ENCODE results near the gene BMP7. TPM values are rescaled to one million over a fixed set of nuclear protein-coding genes. Genes with fewer than 3 reads are reported as not detected.

The BMP7 gene
- total and polyA plus RNA-seq, 2 of the 8 experiments (the other 6 are each of a cell fraction or from before 2014, with no cell fraction given) = 9.2 to 14.7 TPM

- Histone ChIP-seq H4K8ac (ENCODE audit: extremely low read depth, insufficient read depth, low read length) (no peak overlapping the region), H2BK20ac (ENCODE audit: low read length) (no peak overlapping the region), H3K4me2 (ENCODE audit: insufficient read depth in 1 of 2, low read depth in 2 of 2, low read length in 2 of 2) (no peak overlapping the region), H3K4me3 (ENCODE audit: extremely low read depth in 1 of 4, insufficient read depth in 2 of 4, low read depth in 3 of 4, low read length in 4 of 4) (no peak overlapping the region), H2BK12ac (ENCODE audit: low read depth, low read length) (0 out of 2 replicates have a peak overlapping the region, but pooled peaks have one; percentile 60), H3K79me1 (ENCODE audit: low read depth, low read length) (no peaks in the 10 kb centered on the region), H2BK5ac (ENCODE audit: low read depth, low read length) (no peak overlapping the region), H3K14ac (ENCODE audit: insufficient read length) (no peak overlapping the region), H3K4ac (replicated peaks; ENCODE audit: insufficient read length, low read depth, low read length) (no peak overlapping the region), H2BK120ac (replicated peaks; ENCODE audit: low read depth, low read length) (no peak overlapping the region), H2BK15ac (ENCODE audit: low read length) (no peak overlapping the region), H2AK5ac (ENCODE audit: low read depth, low read length) (no peak overlapping the region), H4K20me1 (replicated peaks in 1 of 2; ENCODE audit: control insufficient read depth in 1 of 2, insufficient read depth in 2 of 2, low read length in 2 of 2) (no peaks in the 10 kb centered on the region), H4K5ac (ENCODE audit: insufficient read length, low read depth, low read length) (no peak overlapping the region), H3K56ac (replicated peaks; ENCODE audit: insufficient read length, low read depth, low read length) (no peak overlapping the region), H3K9ac (replicated peaks in 1 of 4; ENCODE audit: extremely low read depth in 1 of 4, low read depth in 3 of 4, low read length in 3 of 4) (no peak overlapping the region), H3K4me1 (replicated peaks in 1 of 4; ENCODE audit: control insufficient read depth in 3 of 4, insufficient read depth in 4 of 4, low read length in 3 of 4) (peaks cover 0 to 3% (median 1%) of the 10 kb centered on the region in 4 experiments; a peak in 1 of 7 replicates), H3K23ac (ENCODE audit: insufficient read length) (no peak overlapping the region), H3K79me2 (ENCODE audit: control insufficient read depth in 1 of 2, insufficient read depth in 2 of 2, low read length in 2 of 2) (no peaks in the 10 kb centered on the region), H3K18ac (ENCODE audit: extremely low read depth, low read length) (no peak overlapping the region; the same call in 1 of the 2 replicates), H3K27ac (ENCODE audit: low read depth, low read length) (no peak overlapping the region), H3K23me2 (ENCODE audit: low read depth, low read length) (no peaks in the 10 kb centered on the region), H3K36me3 (ENCODE audit: control insufficient read depth in 2 of 4, insufficient read depth in 4 of 4, low read length in 3 of 4) (no peaks in the 10 kb centered on the region), H3K9me3 (ENCODE audit: insufficient read depth in 2 of 2, low read depth in 1 of 2, low read length in 1 of 2) (no peaks in the 10 kb centered on the region), H3K27me3 (replicated peaks in 1 of 4; ENCODE audit: control insufficient read depth in 3 of 4, extremely low read depth in 1 of 4, insufficient read depth in 3 of 4, low read length in 3 of 4) (peaks cover 0 to 2% (median 0%) of the 10 kb centered on the region in 4 experiments; a peak in 1 of 7 replicates), H2AFZ (ENCODE audit: low read length) (no peak overlapping the region), H4K91ac (replicated peaks; ENCODE audit: insufficient read length, low read length) (peak overlapping the region; percentile 41)
- POLR2A ChIA-PET (ENCODE audit: partially characterized antibody) = interaction anchor here (0.6 to 1.5 kb wide), 2 partner anchors 18 to 51 kb away, joined by 4 read pairs; no protein-coding TSS in a partner anchor
- FAIRE-seq (no peak), DNase-seq (ENCODE audit: low read depth in 1 of 2, low spot score in 2 of 2) (no peak)
- CTCF ChIA-PET (ENCODE audit: partially characterized antibody) = interaction anchor here (0.9 to 3.0 kb wide), 15 partner anchors 9 to 193 kb away, joined by 3 to 19 read pairs (median 5); partner anchors contain the start of gene SPO11
- 86% methylated on average over 18 of the region's 18 CpGs; no CpG with 5 or more reads in 1 of the 2 experiments for WGBS, 2 experiments (ENCODE audit: extremely low coverage in 1 of 2, insufficient coverage in 1 of 2, insufficient read length in 1 of 2, insufficient replicate concordance in 2 of 2, low coverage in 1 of 2, low lambda C conversion rate in 2 of 2, missing lambda C conversion rate in 1 of 2)
- TF ChIP-seq EP300 (IDR thresholded peaks at IDR 0.05; ENCODE audit: borderline replicate concordance in 1 of 2, low read depth in 2 of 2, low read length in 2 of 2) (no peak), PHF8 (conservative IDR thresholded peaks at IDR 0.05; ENCODE audit: low read depth, low read length) (no peak), SIRT6 (IDR thresholded peaks at IDR 0.05; ENCODE audit: low read length) (no peak), TBP (IDR thresholded peaks at IDR 0.05; ENCODE audit: low read depth, low read length) (no peak), USF2 (IDR thresholded peaks at IDR 0.05; ENCODE audit: low read length) (no peak), KDM1A (IDR thresholded peaks at IDR 0.05; ENCODE audit: borderline replicate concordance, low read length) (no peak), YY1 (IDR thresholded peaks at IDR 0.05; ENCODE audit: low read depth, low read length) (no peak), CHD1 (IDR thresholded peaks at IDR 0.05; ENCODE audit: low read depth, low read length) (no peak), BCL11A (IDR thresholded peaks at IDR 0.05; ENCODE audit: low read depth in 2 of 2, low read length in 2 of 2) (no peak), SIN3A (conservative IDR thresholded peaks at IDR 0.05 in 1 of 2, IDR thresholded peaks at IDR 0.05 in 1 of 2; ENCODE audit: low read depth in 1 of 2, low read length in 2 of 2) (no peak), GTF2F1 (IDR thresholded peaks at IDR 0.05; ENCODE audit: borderline replicate concordance, low read depth, low read length) (no peak)
Observed at GRCh38 chr20:57282670-57283361, 16.4 kb upstream of the BMP7 start.

Data from H1 (cell line).